WTC11 (cell line): Measurements from ENCODE around the gene CDKN2AIPNL. TPM values are rescaled to one million over a fixed set of nuclear protein-coding genes. Genes with fewer than 3 reads are reported as not detected.

Experiments
- ATAC-seq: fragments of 200-7000 bp; cut with Tn5 transposase; 2 replicates; pipeline ENCODE4 v1.10.0; 2021; ENCODE audit warnings: mild to moderate bottlenecking, moderate library complexity
- CTCF ChIA-PET: fragments of 300-600 bp; sonication (Branson Sonifier 250); formaldehyde crosslinking; loops from one replicate; lab custom pipeline; 2021; ENCODE audit warnings: antibody characterized with exemption; lab: Charles Lee
- POLR2A ChIA-PET: fragments of 350-600 bp; sonication (Branson Sonifier 250); formaldehyde crosslinking; loops from one replicate; lab custom pipeline; 2021; ENCODE audit warnings: antibody characterized with exemption; lab: Charles Lee
- DNase-seq: peaks from one replicate; pipeline ENCODE4 v3.0.0; 2021; ENCODE audit warnings: low spot score
- H3K27ac Mint-ChIP-seq: 2 replicates; pipeline ENCODE4 v1.8.0; 2021; ENCODE audit warnings: mixed read lengths
- H3K27me3 Mint-ChIP-seq: 2 replicates; pipeline ENCODE4 v1.8.0; 2021; ENCODE audit warnings: low read depth, mild to moderate bottlenecking, moderate library complexity, mixed read lengths
- H3K36me3 Mint-ChIP-seq: 2 replicates; pipeline ENCODE4 v1.8.0; 2021; ENCODE audit warnings: mixed read lengths
- H3K4me1 Mint-ChIP-seq: 2 replicates; pipeline ENCODE4 v1.8.0; 2022; ENCODE audit warnings: mixed read lengths
- H3K4me3 Mint-ChIP-seq: 2 replicates; pipeline ENCODE4 v1.8.0; 2021; ENCODE audit warnings: mild to moderate bottlenecking, moderate library complexity, mixed read lengths
- H3K9me3 Mint-ChIP-seq: 2 replicates; pipeline ENCODE4 v1.8.0; 2021; ENCODE audit warnings: mixed read lengths
- ATF6 ChIP-seq: sonication (generic); formaldehyde crosslinking; IDR thresholded peaks from 2 replicates; pipeline ENCODE4 v1.8.1; 2023; ENCODE audit warnings: mild to moderate bottlenecking, missing genetic modification reagents
- CREM ChIP-seq: sonication (generic); formaldehyde crosslinking; IDR thresholded peaks from 2 replicates; pipeline ENCODE4 v1.8.1; 2022; ENCODE audit warnings: mild to moderate bottlenecking, missing genetic modification reagents, moderate library complexity
- FOXP1 ChIP-seq: sonication (generic); formaldehyde crosslinking; IDR thresholded peaks from 2 replicates; pipeline ENCODE4 v1.8.0; 2022; ENCODE audit warnings: missing genetic modification reagents, mild to moderate bottlenecking, moderate library complexity, borderline replicate concordance
- GTF2I ChIP-seq: fragments of 250-450 bp; sonication (Bioruptor Pico); conservative IDR thresholded peaks from 2 replicates; pipeline ENCODE4 v1.4.0; 2021; ENCODE audit warnings: mild to moderate bottlenecking
- NFE2L1 ChIP-seq: sonication (generic); formaldehyde crosslinking; IDR thresholded peaks from 2 replicates; pipeline ENCODE4 v1.8.1; 2023; ENCODE audit warnings: missing genetic modification reagents
- PRRX2 ChIP-seq: fragments of 250-450 bp; sonication (Bioruptor Pico); IDR thresholded peaks from 2 replicates; pipeline ENCODE4 v1.8.0; 2021; ENCODE audit warnings: mild to moderate bottlenecking
- USF2 ChIP-seq: sonication (generic); formaldehyde crosslinking; IDR thresholded peaks from 2 replicates; pipeline ENCODE4 v1.8.1; 2023; ENCODE audit warnings: mild to moderate bottlenecking, missing genetic modification reagents, moderate library complexity
- ZNF121 ChIP-seq: sonication (generic); formaldehyde crosslinking; IDR thresholded peaks from 2 replicates; pipeline ENCODE4 v1.8.0; 2023; ENCODE audit warnings: missing genetic modification reagents
- total RNA-seq: library from RNA; stranded (reverse); gene quantifications from 3 replicates; pipeline ENCODE4 v1.2.3, GENCODE V29; 2021
- TF ChIP-seq, protein P1 (sequence below): sonication (generic); formaldehyde crosslinking; IDR thresholded peaks from 2 replicates; pipeline ENCODE4 v1.8.0; 2022; ENCODE audit warnings: mild to moderate bottlenecking, missing genetic modification reagents
- TF ChIP-seq, protein P2 (sequence below): sonication (generic); formaldehyde crosslinking; IDR thresholded peaks from 2 replicates; pipeline ENCODE4 v1.8.0; 2023; ENCODE audit warnings: mild to moderate bottlenecking, missing genetic modification reagents

CDKN2AIPNL gene
- total RNA-seq, 1 experiment from 2014 or later: 54.3 TPM

DNA sequence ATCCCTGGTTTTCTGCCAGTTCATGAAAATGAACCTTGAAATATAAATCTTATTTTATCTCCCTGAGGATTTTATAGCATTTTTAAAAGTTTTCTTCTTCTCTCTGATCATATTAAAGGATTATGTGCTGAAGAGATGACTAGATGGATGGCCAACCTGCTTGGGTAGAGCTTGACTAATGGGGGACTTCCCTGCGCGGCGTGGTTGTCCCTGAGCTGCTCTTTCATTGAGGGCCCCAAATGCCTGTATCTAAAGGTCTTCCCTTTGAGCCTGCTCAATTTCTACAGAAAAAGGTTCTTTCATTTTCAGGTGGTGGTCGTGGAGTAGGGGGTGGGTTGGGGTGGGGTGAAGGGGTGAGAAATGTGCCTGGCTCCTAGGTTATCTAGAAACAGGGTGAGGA is 20.5 kb upstream of the CDKN2AIPNL start:
- ChIA-PET POLR2A (no interaction called here), CTCF (interaction anchor here (0.7 kb wide), 2 partner anchors 9 to 34 kb away, joined by 3 to 4 read pairs; no protein-coding TSS in a partner anchor)
- no peak for TF ChIP-seq CREM (CRISPR knock-in tag)
- no peak for TF ChIP-seq PRRX2 (CRISPR knock-in tag)
- no peak for ATAC-seq
- H3K4me3 Mint-ChIP-seq: no peak overlapping the region
- peak overlapping the region; percentile 34 for H3K27ac Mint-ChIP-seq
- peaks cover 30% of the 10 kb centered on the region for H3K36me3 Mint-ChIP-seq
- H3K9me3 Mint-ChIP-seq: no peaks in the 10 kb centered on the region
- no peaks in the 10 kb centered on the region for H3K27me3 Mint-ChIP-seq
- H3K4me1 Mint-ChIP-seq: peaks cover 51% of the 10 kb centered on the region
- DNase-seq: no peak

DNA sequence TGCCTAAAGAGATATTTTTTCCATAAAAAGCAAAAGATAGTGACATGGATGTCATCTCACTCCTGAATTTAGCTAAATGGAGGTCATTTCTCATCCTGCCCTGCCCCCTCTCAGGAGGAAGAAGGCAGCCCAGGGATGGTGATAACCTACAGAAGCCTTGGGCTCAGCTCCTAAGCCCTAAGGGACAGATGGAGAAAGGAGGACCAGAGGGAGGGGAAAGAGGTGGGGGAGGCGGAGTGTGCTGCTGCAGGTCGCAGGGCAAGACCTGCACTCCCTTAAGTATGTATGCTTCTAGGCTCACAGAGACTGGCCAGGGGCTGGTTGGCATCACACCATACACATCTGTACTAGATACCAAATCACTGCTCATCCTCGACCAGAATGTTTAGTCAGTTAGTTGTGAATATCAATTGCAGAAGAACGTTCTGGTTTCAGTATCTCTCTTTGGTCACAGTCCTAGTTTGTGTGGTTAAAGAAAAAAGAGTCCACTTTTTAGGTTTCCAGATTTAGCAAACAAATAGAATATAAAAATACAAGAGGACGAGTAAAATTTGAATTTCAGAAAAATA is 18.4 kb upstream of the CDKN2AIPNL start:
- H3K27ac Mint-ChIP-seq: peak overlapping the region; percentile 83

DNA sequence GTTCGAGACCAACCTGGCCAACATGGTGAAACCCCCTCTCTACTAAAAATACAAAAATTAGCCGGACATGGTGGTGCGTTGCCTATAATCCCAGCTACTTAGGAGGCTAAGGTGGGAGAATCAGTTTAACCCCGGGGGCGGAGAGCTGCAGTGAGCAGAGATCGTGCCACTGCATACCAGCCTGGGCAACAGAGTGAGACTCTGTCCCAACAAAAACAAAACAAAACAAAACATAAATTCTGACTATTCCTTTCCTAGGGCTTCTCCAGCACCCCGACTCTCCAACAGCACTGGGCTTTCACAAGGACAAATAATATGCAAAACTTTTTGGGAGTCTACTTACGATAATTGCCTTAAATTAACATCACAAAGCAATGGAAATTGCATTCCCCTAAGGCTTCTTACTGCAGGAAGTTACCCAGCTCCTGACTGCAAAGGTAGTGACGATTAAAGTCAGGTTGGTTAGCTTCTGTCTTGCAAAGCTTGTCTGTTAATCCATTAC is 15.9 kb upstream of the CDKN2AIPNL start:
- H3K36me3 Mint-ChIP-seq: peaks cover 2% of the 10 kb centered on the region; the same call in 1 of the 2 replicates
- peak overlapping the region; percentile 75 for H3K4me3 Mint-ChIP-seq
- H3K27ac Mint-ChIP-seq: peak overlapping the region; percentile 99
- no peaks in the 10 kb centered on the region for H3K9me3 Mint-ChIP-seq
- H3K4me1 Mint-ChIP-seq: peaks cover 55% of the 10 kb centered on the region
- DNase-seq (peak; percentile 29), ATAC-seq (peak; percentile 74)
- H3K27me3 Mint-ChIP-seq: no peaks in the 10 kb centered on the region
- TF ChIP-seq, protein P1, sequence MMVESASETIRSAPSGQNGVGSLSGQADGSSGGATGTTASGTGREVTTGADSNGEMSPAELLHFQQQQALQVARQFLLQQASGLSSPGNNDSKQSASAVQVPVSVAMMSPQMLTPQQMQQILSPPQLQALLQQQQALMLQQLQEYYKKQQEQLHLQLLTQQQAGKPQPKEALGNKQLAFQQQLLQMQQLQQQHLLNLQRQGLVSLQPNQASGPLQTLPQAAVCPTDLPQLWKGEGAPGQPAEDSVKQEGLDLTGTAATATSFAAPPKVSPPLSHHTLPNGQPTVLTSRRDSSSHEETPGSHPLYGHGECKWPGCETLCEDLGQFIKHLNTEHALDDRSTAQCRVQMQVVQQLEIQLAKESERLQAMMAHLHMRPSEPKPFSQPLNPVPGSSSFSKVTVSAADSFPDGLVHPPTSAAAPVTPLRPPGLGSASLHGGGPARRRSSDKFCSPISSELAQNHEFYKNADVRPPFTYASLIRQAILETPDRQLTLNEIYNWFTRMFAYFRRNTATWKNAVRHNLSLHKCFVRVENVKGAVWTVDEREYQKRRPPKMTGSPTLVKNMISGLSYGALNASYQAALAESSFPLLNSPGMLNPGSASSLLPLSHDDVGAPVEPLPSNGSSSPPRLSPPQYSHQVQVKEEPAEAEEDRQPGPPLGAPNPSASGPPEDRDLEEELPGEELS (CRISPR knock-in tag): peak; percentile 94; the same call in 1 of the 2 replicates
- TF ChIP-seq NFE2L1 (CRISPR knock-in tag) (no peak), FOXP1 (CRISPR knock-in tag) (peak; percentile 98), USF2 (CRISPR knock-in tag) (no peak), GTF2I (0 out of 2 replicates have a peak, but pooled peaks have one; percentile 62), ZNF121 (CRISPR knock-in tag) (peak; percentile 98)
- CTCF ChIA-PET: interaction anchor here (0.7 to 3.8 kb wide), 10 partner anchors 13 to 160 kb away, joined by 3 to 25 read pairs (median 6); partner anchors contain the start of gene CDKN2AIPNL
- POLR2A ChIA-PET: interaction anchor here (0.5 to 4.6 kb wide), 14 partner anchors 15 to 117 kb away, joined by 3 to 32 read pairs (median 4); partner anchors contain the start of genes CDKN2AIPNL and JADE2

More for the DNA sequence above, 18.4 kb upstream of the CDKN2AIPNL start:
- H3K4me1 Mint-ChIP-seq: peaks cover 58% of the 10 kb centered on the region
- ATAC-seq (peak; percentile 81), DNase-seq (peak; percentile 33)
- CTCF ChIA-PET: interaction anchor here (1.0 to 3.8 kb wide), 6 partner anchors 19 to 157 kb away, joined by 3 to 25 read pairs (median 12); partner anchors contain the start of gene CDKN2AIPNL
- POLR2A ChIA-PET: interaction anchor here (0.6 to 4.6 kb wide), 4 partner anchors 19 to 97 kb away, joined by 3 to 32 read pairs (median 4); partner anchors contain the start of gene CDKN2AIPNL
- H3K27me3 Mint-ChIP-seq: no peaks in the 10 kb centered on the region
- no peaks in the 10 kb centered on the region for H3K9me3 Mint-ChIP-seq
- TF ChIP-seq, protein P2, sequence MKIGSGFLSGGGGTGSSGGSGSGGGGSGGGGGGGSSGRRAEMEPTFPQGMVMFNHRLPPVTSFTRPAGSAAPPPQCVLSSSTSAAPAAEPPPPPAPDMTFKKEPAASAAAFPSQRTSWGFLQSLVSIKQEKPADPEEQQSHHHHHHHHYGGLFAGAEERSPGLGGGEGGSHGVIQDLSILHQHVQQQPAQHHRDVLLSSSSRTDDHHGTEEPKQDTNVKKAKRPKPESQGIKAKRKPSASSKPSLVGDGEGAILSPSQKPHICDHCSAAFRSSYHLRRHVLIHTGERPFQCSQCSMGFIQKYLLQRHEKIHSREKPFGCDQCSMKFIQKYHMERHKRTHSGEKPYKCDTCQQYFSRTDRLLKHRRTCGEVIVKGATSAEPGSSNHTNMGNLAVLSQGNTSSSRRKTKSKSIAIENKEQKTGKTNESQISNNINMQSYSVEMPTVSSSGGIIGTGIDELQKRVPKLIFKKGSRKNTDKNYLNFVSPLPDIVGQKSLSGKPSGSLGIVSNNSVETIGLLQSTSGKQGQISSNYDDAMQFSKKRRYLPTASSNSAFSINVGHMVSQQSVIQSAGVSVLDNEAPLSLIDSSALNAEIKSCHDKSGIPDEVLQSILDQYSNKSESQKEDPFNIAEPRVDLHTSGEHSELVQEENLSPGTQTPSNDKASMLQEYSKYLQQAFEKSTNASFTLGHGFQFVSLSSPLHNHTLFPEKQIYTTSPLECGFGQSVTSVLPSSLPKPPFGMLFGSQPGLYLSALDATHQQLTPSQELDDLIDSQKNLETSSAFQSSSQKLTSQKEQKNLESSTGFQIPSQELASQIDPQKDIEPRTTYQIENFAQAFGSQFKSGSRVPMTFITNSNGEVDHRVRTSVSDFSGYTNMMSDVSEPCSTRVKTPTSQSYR: 0 out of 2 replicates have a peak, but pooled peaks have one; percentile 48
- no peak for TF ChIP-seq ATF6 (CRISPR knock-in tag)
- H3K4me3 Mint-ChIP-seq: peak overlapping the region; percentile 65
- H3K36me3 Mint-ChIP-seq: peaks cover 12% of the 10 kb centered on the region
